ENCODE data around the gene FMNL1.
A peak's percentile ranks its signal among the peaks of the same experiment; 100 is the strongest.

- TF ChIP-seq CTCF (IDR thresholded peaks at IDR 0.05) (peak in 1 of 6 experiments; percentile 19), POLR2A (IDR thresholded peaks at IDR 0.05) (no peak)
Measured at GRCh38 chr17:45294506-45294905, 72.8 kb downstream of the FMNL1 start.
